ENCODE measurements around the gene STIM1. TPM values are rescaled to one million over a fixed set of nuclear protein-coding genes. Genes with fewer than 3 reads are reported as not detected.

The STIM1 gene
- total and polyA plus RNA-seq, 12 donors = 11.9 to 55.7 (median 37.4) TPM

DNA sequence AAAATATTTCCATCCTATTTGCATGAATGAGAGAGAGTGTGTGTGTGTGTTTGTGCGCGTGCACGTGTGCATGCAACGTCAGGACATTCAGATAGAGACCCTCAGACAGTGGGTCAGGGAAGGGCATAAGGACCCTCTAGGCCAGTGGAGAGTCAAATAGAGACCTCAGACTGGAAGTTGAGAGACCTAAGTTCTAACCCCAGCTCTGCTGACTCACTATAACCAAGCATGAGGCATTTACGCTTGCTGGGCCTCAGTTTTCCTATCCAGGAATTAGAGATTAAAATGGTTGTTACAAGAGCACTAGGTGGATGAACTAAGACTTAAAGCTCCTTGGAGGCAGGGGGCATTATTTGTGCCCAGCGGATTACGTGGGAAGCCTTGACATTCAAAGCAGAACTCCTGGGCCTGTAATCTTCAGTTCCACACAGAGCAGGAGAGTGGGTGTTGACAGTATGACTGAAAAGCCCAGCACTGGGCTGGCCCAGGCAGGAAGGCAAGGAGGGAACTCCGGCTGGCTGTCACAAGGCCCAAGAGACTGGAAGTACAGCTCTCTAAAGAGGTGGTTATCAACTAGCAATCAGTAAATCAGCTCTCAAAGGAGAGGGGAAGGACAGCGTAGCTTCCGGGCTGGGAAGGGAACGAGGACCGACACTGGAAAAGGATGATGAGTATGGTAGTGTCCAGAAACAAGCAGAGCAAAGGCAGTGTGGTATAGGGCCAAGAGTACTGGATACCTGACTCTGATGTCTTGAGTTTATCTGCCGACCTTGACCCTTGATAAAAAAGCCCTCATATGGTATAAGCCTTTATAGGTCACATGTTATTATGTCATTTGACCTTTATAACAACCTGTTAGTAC is 23.9 kb upstream of the STIM1 start:
- peak overlapping the region in 8 of 10 donors; percentile 29 to 100 (median 51) for H3K27ac ChIP-seq
- TF ChIP-seq, protein P1, sequence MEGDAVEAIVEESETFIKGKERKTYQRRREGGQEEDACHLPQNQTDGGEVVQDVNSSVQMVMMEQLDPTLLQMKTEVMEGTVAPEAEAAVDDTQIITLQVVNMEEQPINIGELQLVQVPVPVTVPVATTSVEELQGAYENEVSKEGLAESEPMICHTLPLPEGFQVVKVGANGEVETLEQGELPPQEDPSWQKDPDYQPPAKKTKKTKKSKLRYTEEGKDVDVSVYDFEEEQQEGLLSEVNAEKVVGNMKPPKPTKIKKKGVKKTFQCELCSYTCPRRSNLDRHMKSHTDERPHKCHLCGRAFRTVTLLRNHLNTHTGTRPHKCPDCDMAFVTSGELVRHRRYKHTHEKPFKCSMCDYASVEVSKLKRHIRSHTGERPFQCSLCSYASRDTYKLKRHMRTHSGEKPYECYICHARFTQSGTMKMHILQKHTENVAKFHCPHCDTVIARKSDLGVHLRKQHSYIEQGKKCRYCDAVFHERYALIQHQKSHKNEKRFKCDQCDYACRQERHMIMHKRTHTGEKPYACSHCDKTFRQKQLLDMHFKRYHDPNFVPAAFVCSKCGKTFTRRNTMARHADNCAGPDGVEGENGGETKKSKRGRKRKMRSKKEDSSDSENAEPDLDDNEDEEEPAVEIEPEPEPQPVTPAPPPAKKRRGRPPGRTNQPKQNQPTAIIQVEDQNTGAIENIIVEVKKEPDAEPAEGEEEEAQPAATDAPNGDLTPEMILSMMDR (IDR thresholded peaks at IDR 0.05) = no peak
- no peaks in the 10 kb centered on the region for H3K9me3 ChIP-seq
- H3K27me3 ChIP-seq = no peaks in the 10 kb centered on the region
- peaks cover 22 to 84% (median 55%) of the 10 kb centered on the region in 9 donors for H3K4me1 ChIP-seq
- DNase-seq = peak in 1 of 2 donors; percentile 45
- 39 to 42% methylated on average over 13 of the region's 13 CpGs for WGBS, 2 donors
- peaks cover 0 to 71% (median 15%) of the 10 kb centered on the region in 9 donors for H3K36me3 ChIP-seq
- ATAC-seq = peak; percentile 21 to 78 (median 74)
- intact Hi-C loops (cut with DNase I) = no loop called here
- no peak overlapping the region for H3K4me3 ChIP-seq

DNA sequence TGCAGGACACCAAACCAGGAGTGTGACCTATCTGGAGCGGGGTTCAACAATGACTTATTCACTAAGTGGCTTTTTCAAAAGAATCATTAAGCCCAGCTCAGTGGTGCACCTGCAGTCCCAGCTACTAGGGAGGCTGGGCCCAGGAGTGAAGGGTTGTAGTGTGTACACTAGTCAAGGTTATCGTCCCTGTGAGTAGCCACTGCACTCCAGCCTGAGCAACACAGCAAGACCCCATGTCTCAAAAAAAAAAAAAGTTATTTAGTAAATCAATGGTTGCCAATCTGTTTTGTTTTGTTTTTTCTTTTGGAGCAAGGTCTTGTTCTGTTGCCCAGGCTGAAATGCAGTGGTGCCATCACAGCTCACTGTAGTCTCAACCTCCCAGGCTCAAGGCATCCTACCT is 22.6 kb upstream of the STIM1 start:
- 94 to 98% methylated on average over 2 of the region's 2 CpGs for WGBS, 2 donors
- DNase-seq (no peak), ATAC-seq (no peak)
- Histone ChIP-seq H3K36me3 (peaks cover 0 to 59% (median 6%) of the 10 kb centered on the region in 9 donors), H3K9me3 (no peaks in the 10 kb centered on the region), H3K27me3 (no peaks in the 10 kb centered on the region), H3K27ac (peak overlapping the region in 4 of 10 donors; percentile 29 to 100 (median 58)), H3K4me1 (peaks cover 32 to 90% (median 67%) of the 10 kb centered on the region in 9 donors), H3K4me3 (peak overlapping the region in 1 of 10 donors; percentile 6)
- intact Hi-C loops (cut with DNase I) = no loop called here
- TF ChIP-seq, protein P1 (IDR thresholded peaks at IDR 0.05) = no peak

DNA sequence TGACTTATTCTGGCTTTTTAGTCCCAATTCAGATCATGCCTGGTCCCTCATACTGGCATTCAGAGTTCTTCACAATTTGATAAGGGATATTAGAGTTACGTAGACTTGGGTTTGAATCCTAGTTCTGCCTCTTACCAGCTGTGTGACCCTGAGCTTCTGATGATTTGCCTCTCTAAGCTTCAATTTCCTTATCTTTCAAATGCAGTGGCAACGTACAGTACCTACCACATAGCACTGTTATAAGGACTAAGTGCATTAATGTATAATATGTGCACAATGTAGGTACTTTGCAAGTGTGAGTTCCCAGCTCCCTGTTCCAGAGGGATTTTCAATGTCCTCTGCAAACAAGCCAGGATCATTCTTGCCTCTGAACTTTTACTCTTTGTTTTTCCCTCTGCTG is 22.0 kb upstream of the STIM1 start:
- intact Hi-C loops (cut with DNase I) = no loop called here
- Histone ChIP-seq H3K9me3 (no peaks in the 10 kb centered on the region), H3K27ac (peak overlapping the region in 2 of 10 donors; percentile 72 to 100), H3K4me1 (peaks cover 34 to 97% (median 73%) of the 10 kb centered on the region in 9 donors), H3K36me3 (peaks cover 0 to 53% (median 6%) of the 10 kb centered on the region in 9 donors), H3K27me3 (no peaks in the 10 kb centered on the region), H3K4me3 (no peak overlapping the region)
- TF ChIP-seq, protein P1 (IDR thresholded peaks at IDR 0.05) = no peak
- DNase-seq = no peak
- 85 to 88% methylated on average over 2 of the region's 2 CpGs for WGBS, 2 donors
- ATAC-seq = no peak

- DNase-seq (no peak), ATAC-seq (no peak)
- no peaks in the 10 kb centered on the region for H3K27me3 ChIP-seq
- H3K4me1 ChIP-seq = peaks cover 34 to 100% (median 74%) of the 10 kb centered on the region in 9 donors
- intact Hi-C loops (cut with DNase I) = no loop called here
- TF ChIP-seq, protein P1 (IDR thresholded peaks at IDR 0.05) = no peak
- WGBS, 2 donors = 56 to 65% methylated on average over 4 of the region's 4 CpGs
- H3K9me3 ChIP-seq = no peaks in the 10 kb centered on the region
- peak overlapping the region in 1 of 10 donors; percentile 97 for H3K4me3 ChIP-seq
- H3K36me3 ChIP-seq = peaks cover 0 to 46% (median 5%) of the 10 kb centered on the region in 9 donors
- H3K27ac ChIP-seq = peak overlapping the region in 8 of 10 donors; percentile 16 to 100 (median 60)
Observed at GRCh38 chr11:3834349-3834663, 21.2 kb upstream of the STIM1 start.

All from heart right ventricle (tissue), 16 donors.